IMR-90 (cell line): ENCODE results near the gene BST1. TPM values are rescaled to one million over a fixed set of nuclear protein-coding genes. Genes with fewer than 3 reads are reported as not detected.
A peak's percentile ranks its signal among the peaks of the same experiment; 100 is the strongest.

ENCODE experiments used
- ATAC-seq: fragments of 200-7000 bp; cut with Tn5 transposase; 2 replicates; pipeline ENCODE4 v1.9.1; 2020; ENCODE audit warnings: low read depth, mild to moderate bottlenecking, moderate library complexity
- BruUV-seq: library from RNA; stranded (reverse); fragments of 400-500 nt; replicated peaks from 2 replicates; lab custom pipeline; 2021; lab: Mats Ljungman, UMichigan
- CTCF ChIA-PET: fragments of 300-600 bp; formaldehyde crosslinking; extraction: SDS; loops from one replicate; lab custom pipeline; 2021; ENCODE audit warnings: antibody characterized with exemption; lab: Yijun Ruan, JAX
- POLR2A ChIA-PET: fragments of 300-600 bp; sonication (Branson Sonifier 250); formaldehyde crosslinking; loops from one replicate; lab custom pipeline; 2022; ENCODE audit warnings: antibody characterized with exemption; ENCODE audit not compliant: unreplicated experiment; lab: Charles Lee
- DNase-seq: peaks from one replicate; pipeline ENCODE4 v3.0.0; 2013
- H2AFZ ChIP-seq: replicated peaks from 2 replicates; pipeline ENCODE3; 2013; ENCODE audit warnings: low read length, mild to moderate bottlenecking; ENCODE audit not compliant: poor library complexity
- H2AK5ac ChIP-seq: 2 replicates; pipeline ENCODE4 v1.6.1; 2013; ENCODE audit warnings: low read depth, low read length, inconsistent platforms
- H2AK9ac ChIP-seq: replicated peaks from 2 replicates; pipeline ENCODE3; 2013; ENCODE audit warnings: mild to moderate bottlenecking, low read depth, low read length, moderate library complexity; ENCODE audit not compliant: poor library complexity
- H2BK120ac ChIP-seq: 2 replicates; pipeline ENCODE4 v1.6.1; 2013; ENCODE audit warnings: low read depth, low read length, inconsistent platforms
- H2BK15ac ChIP-seq: 3 replicates; pipeline ENCODE4 v1.6.1; 2013; ENCODE audit warnings: low read depth, low read length, inconsistent platforms
- H2BK20ac ChIP-seq: 2 replicates; pipeline ENCODE4 v1.6.1; 2013; ENCODE audit warnings: low read depth, mild to moderate bottlenecking, inconsistent platforms, low read length, moderate library complexity
- H2BK5ac ChIP-seq: 2 replicates; pipeline ENCODE4 v1.6.1; 2013; ENCODE audit warnings: mild to moderate bottlenecking, low read depth, low read length, inconsistent platforms; ENCODE audit not compliant: poor library complexity, severe bottlenecking
- H3K14ac ChIP-seq: replicated peaks from 2 replicates; pipeline ENCODE4 v1.6.1; 2013; ENCODE audit warnings: low read depth, low read length, inconsistent platforms
- H3K18ac ChIP-seq: 2 replicates; pipeline ENCODE4 v1.6.1; 2013; ENCODE audit warnings: low read depth, low read length, control low read depth
- H3K23ac ChIP-seq: 2 replicates; pipeline ENCODE4 v1.6.1; 2013; ENCODE audit warnings: low read depth, low read length, inconsistent platforms
- H3K27ac ChIP-seq: 2 replicates; pipeline ENCODE4 v1.5.1; 2013; ENCODE audit warnings: mild to moderate bottlenecking, control low read depth, low read length; ENCODE audit not compliant: insufficient read depth
- H3K27me3 ChIP-seq: 2 replicates; pipeline ENCODE4 v1.6.1; 2013; ENCODE audit warnings: low read length; ENCODE audit not compliant: control insufficient read depth, insufficient read depth
- H3K36me3 ChIP-seq: 2 replicates; pipeline ENCODE4 v1.6.1; 2013; ENCODE audit warnings: low read length, mixed read lengths; ENCODE audit not compliant: control insufficient read depth, insufficient read depth
- H3K4ac ChIP-seq: 2 replicates; pipeline ENCODE4 v1.6.1; 2013; ENCODE audit warnings: low read depth, low read length, inconsistent platforms
- H3K4me1 ChIP-seq: 2 replicates; pipeline ENCODE4 v1.6.1; 2013; ENCODE audit warnings: low read length, mixed read lengths; ENCODE audit not compliant: control insufficient read depth, insufficient read depth
- H3K4me2 ChIP-seq: 2 replicates; pipeline ENCODE4 v1.6.1; 2013; ENCODE audit warnings: low read depth, mild to moderate bottlenecking, control low read depth, low read length, moderate library complexity
- H3K4me3 ChIP-seq: 2 replicates; pipeline ENCODE4 v1.5.1; 2013; ENCODE audit warnings: low read depth, mild to moderate bottlenecking, control low read depth, low read length, moderate library complexity; ENCODE audit not compliant: insufficient read depth
- H3K56ac ChIP-seq: 2 replicates; pipeline ENCODE4 v1.6.1; 2013; ENCODE audit warnings: low read length, inconsistent platforms; ENCODE audit not compliant: insufficient read depth; ENCODE audit errors: extremely low read depth
- H3K79me1 ChIP-seq, 2 experiments: 2 replicates each; pipeline ENCODE4 v1.6.1; 2013; ENCODE audit warnings: low read length in 2 of 2, inconsistent platforms in 1 of 2, low read depth in 1 of 2
- H3K9ac ChIP-seq: 2 replicates; pipeline ENCODE4 v1.6.1; 2013; ENCODE audit warnings: low read depth, low read length, control low read depth
- H3K9me1 ChIP-seq: 2 replicates; pipeline ENCODE4 v1.6.1; 2013; ENCODE audit warnings: low read length, inconsistent platforms; ENCODE audit not compliant: insufficient read depth
- H3K9me3 ChIP-seq: 2 replicates; pipeline ENCODE4 v1.6.1; 2013; ENCODE audit warnings: low read length; ENCODE audit not compliant: control insufficient read depth, insufficient read depth
- H4K20me1 ChIP-seq: 2 replicates; pipeline ENCODE4 v1.6.1; 2013; ENCODE audit warnings: low read length, inconsistent platforms; ENCODE audit not compliant: insufficient read depth
- H4K5ac ChIP-seq: 2 replicates; pipeline ENCODE4 v1.6.1; 2013; ENCODE audit warnings: mild to moderate bottlenecking, low read depth, low read length, control low read depth
- H4K8ac ChIP-seq, 2 experiments: 2 replicates each; pipeline ENCODE4 v1.6.1; 2013; ENCODE audit warnings: low read depth in 2 of 2, low read length in 2 of 2, control low read depth in 1 of 2, inconsistent platforms in 1 of 2
- H4K91ac ChIP-seq: 2 replicates; pipeline ENCODE4 v1.6.1; 2013; ENCODE audit warnings: low read depth, low read length, inconsistent platforms; ENCODE audit not compliant: insufficient read depth
- BHLHE40 ChIP-seq: fragments of 150-350 bp; IDR thresholded peaks from 2 replicates; pipeline ENCODE4 v1.6.1; 2016; ENCODE audit warnings: mild to moderate bottlenecking, low read depth, low read length
- CEBPB ChIP-seq: IDR thresholded peaks from 2 replicates; pipeline ENCODE4 v1.6.1; 2012; ENCODE audit warnings: low read depth, low read length, improper control_type of control experiment
- CHD1 ChIP-seq: IDR thresholded peaks from 2 replicates; pipeline ENCODE4 v1.6.1; 2012; ENCODE audit warnings: low read depth, low read length, improper control_type of control experiment
- FOS ChIP-seq: fragments of 150-350 bp; IDR thresholded peaks from 2 replicates; pipeline ENCODE4 v1.6.1; 2016; ENCODE audit warnings: low read depth, low read length
- MAFK ChIP-seq: IDR thresholded peaks from 2 replicates; pipeline ENCODE4 v1.6.1; 2012; ENCODE audit warnings: low read depth, low read length, improper control_type of control experiment
- MAZ ChIP-seq: IDR thresholded peaks from 2 replicates; pipeline ENCODE4 v1.6.1; 2012; ENCODE audit warnings: low read depth, mild to moderate bottlenecking, low read length, improper control_type of control experiment, moderate library complexity, borderline replicate concordance
- MXI1 ChIP-seq: IDR thresholded peaks from 2 replicates; pipeline ENCODE4 v1.6.1; 2012; ENCODE audit warnings: low read depth, mild to moderate bottlenecking, low read length, moderate library complexity, borderline replicate concordance
- NFE2L2 ChIP-seq: fragments of 150-350 bp; IDR thresholded peaks from 2 replicates; pipeline ENCODE4 v1.6.1; 2016; ENCODE audit warnings: low read depth, mild to moderate bottlenecking, low read length
- POLR2A ChIP-seq: IDR thresholded peaks from 2 replicates; pipeline ENCODE4 v1.6.1; 2012; ENCODE audit warnings: mild to moderate bottlenecking, low read depth, low read length
- RAD21 ChIP-seq: IDR thresholded peaks from 2 replicates; pipeline ENCODE4 v1.6.1; 2012; ENCODE audit warnings: low read length, improper control_type of control experiment
- SMC3 ChIP-seq: fragments of 150-350 bp; IDR thresholded peaks from 2 replicates; pipeline ENCODE4 v1.6.1; 2016; ENCODE audit warnings: low read depth, mild to moderate bottlenecking, antibody characterized with exemption, low read length, moderate library complexity
- WGBS, 2 experiments: methylation state at CpG; one replicate each; pipeline versions ENCODE4 v1.1.5 to v1.1.7; 2013; ENCODE audit warnings: missing lambda C conversion rate in 2 of 2; ENCODE audit not compliant: insufficient read length in 1 of 2; ENCODE audit errors: extremely low coverage in 2 of 2; 5-methylcytosine and 5-hydroxymethylcytosine counted together
- dilution Hi-C: fragments of 300-500 bp; cut with HindIII; formaldehyde crosslinking; loops from one replicate; pipeline ENCODE4 v1.14.3; 2018; ENCODE audit warnings: low sequenced_read_pairs; ENCODE audit not compliant: unreplicated experiment
- in situ Hi-C: fragments of 300-500 bp; cut with MboI; formaldehyde crosslinking; loops from 3 replicates; pipeline ENCODE4 v1.14.3; 2019; ENCODE audit warnings: low sequenced_read_pairs, inconsistent platforms, mixed read lengths
- intact Hi-C: fragments of 100-400 bp; cut with micrococcal nuclease; formaldehyde crosslinking; loops from 2 replicates; pipeline ENCODE4 v1.10.0; 2022
- polyA plus RNA-seq, 3 experiments: library from polyadenylated mRNA; depleted of rRNA; stranded (reverse); fragments of >200 nt; gene quantifications; 2 replicates each; pipeline ENCODE4 v1.2.3, GENCODE V29; 2012; ENCODE audit warnings: low replicate concordance in 1 of 3
- total RNA-seq: library from RNA; depleted of rRNA; stranded (reverse); fragments of >200 nt; gene quantifications from 2 replicates; pipeline ENCODE4 v1.2.3, GENCODE V29; 2012
- TF ChIP-seq, protein P1 (sequence below): fragments of 150-350 bp; IDR thresholded peaks from 2 replicates; pipeline ENCODE4 v1.6.1; 2016; ENCODE audit warnings: low read depth, mild to moderate bottlenecking, low read length, moderate library complexity, borderline replicate concordance
- TF ChIP-seq, protein P2 (sequence below): conservative IDR thresholded peaks from 2 replicates; pipeline ENCODE4 v1.5.1; 2012; ENCODE audit warnings: mild to moderate bottlenecking, low read depth, low read length, improper control_type of control experiment
- TF ChIP-seq, protein P3 (sequence below): fragments of 150-350 bp; IDR thresholded peaks from 2 replicates; pipeline ENCODE4 v1.6.1; 2017; ENCODE audit warnings: mild to moderate bottlenecking, antibody characterized with exemption, low read length, low read depth

Gene BST1
- total and polyA plus RNA-seq, 2 of the 4 experiments (the other 2 are of a cell fraction) = 6.6 to 11.1 TPM

- ATAC-seq = no peak
- TF ChIP-seq FOS = no peak
- TF ChIP-seq MXI1 = no peak
- TF ChIP-seq NFE2L2 = no peak
- TF ChIP-seq BHLHE40 = no peak
- TF ChIP-seq CEBPB = no peak
- no peak for TF ChIP-seq POLR2A
- TF ChIP-seq CHD1 = no peak
- TF ChIP-seq, protein P1, sequence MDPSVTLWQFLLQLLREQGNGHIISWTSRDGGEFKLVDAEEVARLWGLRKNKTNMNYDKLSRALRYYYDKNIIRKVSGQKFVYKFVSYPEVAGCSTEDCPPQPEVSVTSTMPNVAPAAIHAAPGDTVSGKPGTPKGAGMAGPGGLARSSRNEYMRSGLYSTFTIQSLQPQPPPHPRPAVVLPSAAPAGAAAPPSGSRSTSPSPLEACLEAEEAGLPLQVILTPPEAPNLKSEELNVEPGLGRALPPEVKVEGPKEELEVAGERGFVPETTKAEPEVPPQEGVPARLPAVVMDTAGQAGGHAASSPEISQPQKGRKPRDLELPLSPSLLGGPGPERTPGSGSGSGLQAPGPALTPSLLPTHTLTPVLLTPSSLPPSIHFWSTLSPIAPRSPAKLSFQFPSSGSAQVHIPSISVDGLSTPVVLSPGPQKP = no peak
- TF ChIP-seq, protein P2, sequence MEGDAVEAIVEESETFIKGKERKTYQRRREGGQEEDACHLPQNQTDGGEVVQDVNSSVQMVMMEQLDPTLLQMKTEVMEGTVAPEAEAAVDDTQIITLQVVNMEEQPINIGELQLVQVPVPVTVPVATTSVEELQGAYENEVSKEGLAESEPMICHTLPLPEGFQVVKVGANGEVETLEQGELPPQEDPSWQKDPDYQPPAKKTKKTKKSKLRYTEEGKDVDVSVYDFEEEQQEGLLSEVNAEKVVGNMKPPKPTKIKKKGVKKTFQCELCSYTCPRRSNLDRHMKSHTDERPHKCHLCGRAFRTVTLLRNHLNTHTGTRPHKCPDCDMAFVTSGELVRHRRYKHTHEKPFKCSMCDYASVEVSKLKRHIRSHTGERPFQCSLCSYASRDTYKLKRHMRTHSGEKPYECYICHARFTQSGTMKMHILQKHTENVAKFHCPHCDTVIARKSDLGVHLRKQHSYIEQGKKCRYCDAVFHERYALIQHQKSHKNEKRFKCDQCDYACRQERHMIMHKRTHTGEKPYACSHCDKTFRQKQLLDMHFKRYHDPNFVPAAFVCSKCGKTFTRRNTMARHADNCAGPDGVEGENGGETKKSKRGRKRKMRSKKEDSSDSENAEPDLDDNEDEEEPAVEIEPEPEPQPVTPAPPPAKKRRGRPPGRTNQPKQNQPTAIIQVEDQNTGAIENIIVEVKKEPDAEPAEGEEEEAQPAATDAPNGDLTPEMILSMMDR = no peak
- TF ChIP-seq RAD21 = no peak
- no peak for TF ChIP-seq MAZ
- TF ChIP-seq SMC3 = no peak
- TF ChIP-seq, protein P3, sequence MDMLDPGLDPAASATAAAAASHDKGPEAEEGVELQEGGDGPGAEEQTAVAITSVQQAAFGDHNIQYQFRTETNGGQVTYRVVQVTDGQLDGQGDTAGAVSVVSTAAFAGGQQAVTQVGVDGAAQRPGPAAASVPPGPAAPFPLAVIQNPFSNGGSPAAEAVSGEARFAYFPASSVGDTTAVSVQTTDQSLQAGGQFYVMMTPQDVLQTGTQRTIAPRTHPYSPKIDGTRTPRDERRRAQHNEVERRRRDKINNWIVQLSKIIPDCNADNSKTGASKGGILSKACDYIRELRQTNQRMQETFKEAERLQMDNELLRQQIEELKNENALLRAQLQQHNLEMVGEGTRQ = no peak
- TF ChIP-seq MAFK = no peak
- Histone ChIP-seq H3K27ac (no peak overlapping the region), H3K9me1 (peaks cover 11% of the 10 kb centered on the region), H2BK20ac (0 out of 2 replicates have a peak overlapping the region, but pooled peaks have one; percentile 23), H3K79me1 (0 out of 4 replicates have a peak, but pooled peaks cover 0 to 3% of the 10 kb centered on the region in 2 experiments), H3K4me2 (peak overlapping the region; percentile 44; the same call in 1 of the 2 replicates), H3K4ac (peak overlapping the region; percentile 80; the same call in 1 of the 2 replicates), H4K91ac (0 out of 2 replicates have a peak overlapping the region, but pooled peaks have one; percentile 11), H2BK15ac (no peak overlapping the region), H3K36me3 (no peaks in the 10 kb centered on the region), H3K23ac (peak overlapping the region; percentile 34; the same call in 1 of the 2 replicates), H2AK9ac (peak overlapping the region; percentile 33), H4K5ac (no peak overlapping the region), H2BK120ac (peak overlapping the region; percentile 72), H2BK5ac (peak overlapping the region; percentile 20), H3K4me1 (no peaks in the 10 kb centered on the region; the same call in 1 of the 2 replicates), H2AFZ (peak overlapping the region; percentile 90), H4K20me1 (no peaks in the 10 kb centered on the region), H3K9me3 (no peaks in the 10 kb centered on the region), H3K14ac (no peak overlapping the region), H2AK5ac (peak overlapping the region; percentile 62), H3K18ac (no peak overlapping the region), H3K27me3 (no peaks in the 10 kb centered on the region), H4K8ac (peak overlapping the region in 1 of 2 experiments; percentile 94; a peak in 3 of 4 replicates), H3K4me3 (peak overlapping the region; percentile 39; the same call in 1 of the 2 replicates), H3K9ac (0 out of 2 replicates have a peak overlapping the region, but pooled peaks have one; percentile 67), H3K56ac (no peak overlapping the region)
- ChIA-PET CTCF (no interaction called here), POLR2A (no interaction called here)
- WGBS, 2 experiments = 69% methylated on average over 11 of the region's 11 CpGs; no CpG with 5 or more reads in 1 of the 2 experiments
- no TSS peak for BruUV-seq
- in situ Hi-C loops (no loop called here), dilution Hi-C loops (no loop called here), intact Hi-C loops (no loop called here)
- no peak for DNase-seq
Observed at GRCh38 chr4:15703439-15703838, 574 bp downstream of the BST1 start.
